NCI-H2029 (cell line): ENCODE results near the gene CATSPER3.
"Not testable (repeated sequence)": the region's sequence is repeated elsewhere in the genome, so short reads cannot be mapped to it uniquely, and the experiment has no call there.

Experiments used
- DNase-seq: peaks from one replicate; lab custom pipeline; 2025; lab: John Stamatoyannopoulos, UW

Gene CATSPER3

DNA sequence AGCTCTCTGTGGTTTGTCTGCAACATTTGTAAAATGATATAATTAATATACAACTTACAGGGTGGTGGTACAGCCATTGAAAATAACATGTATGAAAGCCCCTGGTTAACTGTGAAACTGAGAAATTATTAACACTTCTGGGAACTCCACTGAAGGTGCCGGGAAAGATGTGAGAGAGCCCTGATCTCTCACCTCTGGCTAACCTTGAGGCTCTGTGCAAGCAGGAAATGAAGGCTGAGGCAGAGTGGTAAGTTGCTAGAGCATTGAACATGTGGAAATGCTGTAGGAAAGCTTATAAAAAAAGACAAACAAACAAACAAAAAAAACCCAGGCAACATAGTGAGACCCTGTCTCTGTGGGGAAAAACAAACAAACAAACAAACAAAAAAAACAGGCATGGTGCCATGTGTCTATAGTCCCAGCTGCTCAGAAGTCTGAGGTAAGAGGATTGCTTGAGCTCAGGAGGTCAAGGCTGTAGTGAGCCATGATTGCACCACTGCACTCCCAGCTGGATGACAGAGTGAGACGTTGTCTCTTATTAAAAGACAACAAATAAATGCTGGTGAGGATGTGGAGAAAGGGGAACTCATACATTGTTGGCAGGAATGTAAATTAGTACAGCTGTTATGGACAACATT is 7.5 kb downstream of the CATSPER3 start:
- no peak for DNase-seq

DNA sequence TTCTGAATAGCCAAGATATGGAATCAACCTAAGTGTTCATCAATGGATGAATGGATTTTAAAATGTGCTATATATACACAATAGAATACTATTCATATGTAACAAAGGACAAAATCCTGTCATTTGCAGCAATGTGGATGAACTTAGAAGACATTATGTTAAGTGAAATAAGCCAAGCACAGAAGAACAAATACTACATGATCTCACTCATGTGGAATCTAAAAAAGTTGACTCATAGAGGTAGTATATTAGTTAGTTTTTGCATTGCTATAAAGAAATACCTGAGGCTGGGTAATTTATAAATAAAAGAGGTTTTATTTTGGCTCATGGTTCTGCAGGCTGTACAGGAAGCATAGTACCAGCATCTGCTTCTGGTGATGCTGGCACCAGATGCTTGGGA is 8.1 kb downstream of the CATSPER3 start:
- no peak for DNase-seq

DNA sequence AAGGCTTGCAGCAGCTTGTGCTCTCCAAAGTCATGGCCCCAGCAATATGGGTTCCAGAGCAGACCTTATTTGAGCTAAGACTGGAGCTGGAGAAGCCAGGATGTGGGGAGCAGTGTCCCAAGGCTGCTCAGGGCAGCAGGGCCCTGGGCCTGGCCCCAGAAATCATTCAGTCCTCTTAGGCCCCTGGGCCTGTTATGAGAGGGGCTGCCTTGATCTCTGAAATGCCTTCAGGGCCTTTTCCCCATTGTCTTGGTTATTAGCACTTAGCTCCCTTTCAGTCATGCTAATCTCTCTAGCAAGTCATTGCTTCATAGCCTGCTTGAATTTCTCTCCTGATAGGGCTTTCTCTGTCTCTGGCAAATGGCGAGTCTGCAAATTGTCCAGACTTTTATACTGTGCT is 9.1 kb downstream of the CATSPER3 start:
- DNase-seq: no peak

GRCh38 chr5:134979416-134979815 is 11.7 kb downstream of the CATSPER3 start:
- no peak for DNase-seq

DNA sequence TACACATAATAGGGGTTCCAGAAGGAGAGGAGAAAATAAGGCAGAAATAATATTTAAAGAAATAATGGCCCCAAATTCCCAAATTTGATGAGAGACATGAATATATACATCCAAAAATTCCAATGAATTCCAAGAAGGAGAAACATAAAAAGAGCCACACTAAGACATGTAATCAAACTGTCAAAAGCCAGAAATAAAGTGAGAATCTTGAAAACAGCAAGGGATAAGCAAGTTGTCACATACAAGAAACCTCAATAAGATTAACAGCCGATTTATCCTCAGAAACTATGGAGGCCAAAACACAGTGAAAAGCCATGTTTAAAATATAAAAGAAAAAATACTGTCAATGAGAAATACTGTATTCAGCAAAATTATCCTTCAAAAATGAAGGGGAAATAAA is 14.5 kb downstream of the CATSPER3 start:
- no peak for DNase-seq

GRCh38 chr5:134989266-134989830 is 21.6 kb downstream of the CATSPER3 start:
- DNase-seq: no peak

- DNase-seq: not testable (repeated sequence)
Measured at GRCh38 chr5:134990183-134990582, 22.5 kb downstream of the CATSPER3 start.

GRCh38 chr5:134992148-134992547 is 24.4 kb downstream of the CATSPER3 start:
- DNase-seq: no peak

- DNase-seq: no peak
Measured at GRCh38 chr5:134993161-134993560, 25.5 kb downstream of the CATSPER3 start.

- DNase-seq: no peak
Measured at GRCh38 chr5:134994560-134995156, 27.0 kb downstream of the CATSPER3 start.

- DNase-seq: no peak
Measured at GRCh38 chr5:134995850-134996402, 28.2 kb downstream of the CATSPER3 start.

DNA sequence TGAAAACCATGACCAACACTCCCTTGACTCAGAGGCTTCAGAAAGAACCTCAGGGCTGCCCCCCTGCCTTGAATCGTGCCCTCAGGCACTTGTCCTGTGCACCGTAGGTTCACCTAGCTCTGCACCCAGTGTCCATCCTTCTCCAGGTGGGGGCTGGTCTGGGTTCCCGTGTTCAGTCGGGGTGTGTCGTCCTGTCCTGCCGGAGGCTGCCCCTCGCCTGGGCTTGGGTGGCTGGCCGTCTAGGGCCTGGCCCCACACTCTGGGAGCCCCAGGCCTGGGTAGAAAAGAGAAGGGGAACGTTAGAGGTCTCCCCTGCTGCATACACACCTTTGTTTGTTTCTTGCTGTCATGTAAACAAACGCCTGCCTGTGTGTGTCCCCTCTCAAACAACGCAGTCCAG is 29.3 kb downstream of the CATSPER3 start:
- no peak for DNase-seq

DNA sequence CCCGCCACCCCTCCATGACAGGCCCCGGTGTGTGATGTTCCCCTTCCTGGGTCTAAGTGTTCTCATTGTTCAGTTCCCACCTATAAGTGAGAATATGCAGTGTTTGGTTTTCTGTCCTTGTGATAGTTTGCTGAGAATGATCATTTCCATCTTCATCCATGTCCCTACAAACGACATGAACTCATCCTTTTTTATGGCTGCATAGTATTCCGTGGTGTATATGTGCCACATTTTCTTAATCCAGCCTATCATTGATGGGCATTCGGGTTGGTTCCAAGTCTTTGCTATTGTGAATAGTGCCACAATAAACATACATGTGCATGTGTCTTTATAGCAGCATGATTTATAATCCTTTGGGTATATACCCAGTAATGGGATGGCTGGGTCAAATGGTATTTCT is 30.4 kb downstream of the CATSPER3 start:
- not testable (repeated sequence) for DNase-seq

DNA sequence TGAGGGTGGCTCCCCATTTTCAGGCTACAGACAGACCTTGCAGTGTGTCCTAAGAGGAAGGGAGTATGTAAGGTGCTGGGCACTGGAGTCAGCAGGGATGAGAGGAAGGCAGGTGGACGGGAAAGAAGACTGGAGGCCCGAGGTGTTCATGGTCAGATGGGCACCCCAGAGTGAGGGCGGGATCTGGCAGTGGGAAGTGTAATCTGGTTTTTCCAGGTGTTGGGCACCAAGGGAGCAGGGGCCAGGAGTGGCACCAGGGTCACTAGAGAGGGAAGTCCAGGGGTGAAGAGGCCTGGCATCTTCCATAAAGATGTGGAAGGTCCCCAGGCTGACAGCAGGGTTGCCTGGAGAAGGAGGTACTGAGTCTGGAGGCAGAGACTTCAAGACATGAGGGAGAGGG is 36.7 kb downstream of the CATSPER3 start:
- DNase-seq: no peak

GRCh38 chr5:135005076-135005475 is 37.4 kb downstream of the CATSPER3 start:
- DNase-seq: no peak

DNA sequence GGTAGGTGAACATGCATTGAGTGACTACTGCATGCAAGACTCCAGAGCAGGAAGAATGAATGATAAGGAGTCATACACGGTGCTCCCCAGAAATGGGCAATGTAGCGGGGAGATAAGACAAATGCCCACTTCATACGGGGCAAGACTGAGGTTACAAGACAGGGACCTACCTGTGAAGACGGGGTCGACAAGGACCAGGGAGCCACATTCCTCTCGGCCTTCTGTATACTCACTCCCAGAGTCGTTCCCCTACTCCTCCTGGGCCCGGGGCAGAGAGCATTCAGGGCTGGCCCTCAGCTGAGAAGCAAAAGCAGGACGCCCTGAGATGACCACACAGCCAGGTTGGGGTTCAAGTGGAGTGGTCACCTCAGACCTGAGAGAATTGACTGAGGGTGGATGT is 39.6 kb downstream of the CATSPER3 start:
- DNase-seq: no peak

DNA sequence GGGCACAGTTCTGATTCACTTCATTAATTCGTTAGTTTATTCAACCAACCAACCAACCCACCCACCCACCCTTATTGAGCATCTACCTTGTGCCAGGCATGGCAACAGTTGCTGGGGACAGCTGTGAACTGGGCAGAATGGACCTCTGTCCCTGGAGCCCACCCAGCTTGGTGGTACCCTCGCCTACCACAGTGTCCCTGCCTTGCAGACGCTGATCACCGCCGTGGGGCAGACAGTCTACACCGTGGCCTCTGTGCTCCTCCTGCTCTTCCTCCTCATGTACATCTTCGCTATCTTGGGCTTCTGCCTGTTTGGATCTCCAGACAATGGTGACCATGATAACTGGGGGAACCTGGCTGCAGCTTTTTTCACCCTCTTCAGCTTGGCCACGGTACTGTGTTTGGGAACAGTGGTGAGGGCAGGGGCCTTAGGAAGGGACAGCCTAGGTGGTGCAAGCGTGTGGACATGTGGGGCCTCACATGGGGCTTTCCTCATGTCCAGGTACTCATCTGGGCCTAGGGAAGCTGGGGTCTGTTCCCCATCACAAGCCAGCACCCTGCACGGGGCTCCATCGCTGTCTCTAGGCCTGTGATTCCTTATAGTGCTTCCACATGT is 40.1 kb downstream of the CATSPER3 start:
- no peak for DNase-seq

DNA sequence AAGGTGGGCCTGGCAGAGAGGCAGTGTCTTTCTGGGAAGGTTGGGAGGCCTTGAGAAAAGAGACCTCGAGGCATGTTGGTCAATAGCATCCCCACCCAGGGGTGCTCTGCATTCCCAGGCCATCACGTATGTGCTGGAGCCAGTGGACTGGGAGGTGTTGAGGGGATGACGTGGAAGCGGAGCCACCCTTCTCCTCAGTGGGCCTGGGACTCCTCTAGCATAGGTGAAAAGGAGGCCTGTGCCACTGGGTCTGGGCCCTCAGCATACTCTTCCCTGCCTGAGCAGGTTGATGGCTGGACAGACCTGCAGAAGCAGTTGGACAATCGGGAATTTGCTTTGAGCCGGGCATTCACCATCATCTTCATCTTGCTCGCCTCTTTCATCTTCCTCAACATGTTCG is 40.8 kb downstream of the CATSPER3 start:
- no peak for DNase-seq

- no peak for DNase-seq
Measured at GRCh38 chr5:135008981-135009735, 41.5 kb downstream of the CATSPER3 start.

DNA sequence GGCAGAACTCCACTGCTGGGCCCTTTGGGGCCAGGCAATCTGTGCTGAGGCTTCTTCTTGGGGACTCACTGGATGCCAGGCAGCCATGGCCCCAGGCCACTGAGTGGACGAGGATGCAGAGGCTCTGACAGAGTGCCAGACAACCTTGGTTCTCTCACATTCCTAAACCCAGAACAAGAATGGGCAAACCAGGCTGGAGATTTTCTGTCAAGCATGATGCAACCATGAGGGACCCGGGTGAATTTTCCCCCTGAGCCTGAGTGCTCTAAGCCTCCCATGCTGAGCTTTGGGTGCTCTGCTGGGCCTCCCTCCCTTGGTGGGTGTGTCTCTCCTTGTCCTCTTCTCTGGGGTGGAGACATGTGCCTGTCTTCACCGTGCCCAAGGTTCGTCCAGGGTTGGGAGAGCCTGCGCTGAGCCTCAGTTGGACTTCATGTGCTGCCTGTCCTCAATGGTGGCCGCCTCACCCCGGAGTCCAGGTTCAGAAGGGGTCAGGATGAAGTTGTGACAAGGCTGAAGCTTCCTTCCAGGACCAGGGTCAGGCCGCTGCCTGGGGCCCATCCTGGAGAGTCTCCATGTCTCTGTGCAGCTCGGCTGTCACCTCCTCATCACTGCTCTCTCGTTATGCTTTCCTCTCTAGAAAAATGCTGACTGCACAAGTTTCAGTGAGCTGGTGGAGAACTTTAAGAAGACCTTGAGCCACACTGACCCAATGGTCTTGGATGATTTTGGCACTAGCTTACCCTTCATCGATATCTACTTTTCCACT is 42.2 kb downstream of the CATSPER3 start:
- no peak for DNase-seq

- DNase-seq: no peak
Measured at GRCh38 chr5:135010502-135011354, 43.0 kb downstream of the CATSPER3 start.
